IMR-90 (cell line): ENCODE results near the gene GHR. TPM values are rescaled to one million over a fixed set of nuclear protein-coding genes. Genes with fewer than 3 reads are reported as not detected.

ENCODE experiments used
- ATAC-seq: fragments of 200-7000 bp; cut with Tn5 transposase; 2 replicates; pipeline ENCODE4 v1.9.1; 2020; ENCODE audit warnings: low read depth, mild to moderate bottlenecking, moderate library complexity
- BruUV-seq: library from RNA; stranded (reverse); fragments of 400-500 nt; replicated peaks from 2 replicates; lab custom pipeline; 2021; lab: Mats Ljungman, UMichigan
- CTCF ChIA-PET: fragments of 300-600 bp; formaldehyde crosslinking; extraction: SDS; loops from one replicate; lab custom pipeline; 2021; ENCODE audit warnings: antibody characterized with exemption; lab: Yijun Ruan, JAX
- POLR2A ChIA-PET: fragments of 300-600 bp; sonication (Branson Sonifier 250); formaldehyde crosslinking; loops from one replicate; lab custom pipeline; 2022; ENCODE audit warnings: antibody characterized with exemption; ENCODE audit not compliant: unreplicated experiment; lab: Charles Lee
- DNase-seq: peaks from one replicate; pipeline ENCODE4 v3.0.0; 2013
- H2AFZ ChIP-seq: replicated peaks from 2 replicates; pipeline ENCODE3; 2013; ENCODE audit warnings: low read length, mild to moderate bottlenecking; ENCODE audit not compliant: poor library complexity
- H2AK5ac ChIP-seq: 2 replicates; pipeline ENCODE4 v1.6.1; 2013; ENCODE audit warnings: low read depth, low read length, inconsistent platforms
- H2AK9ac ChIP-seq: replicated peaks from 2 replicates; pipeline ENCODE3; 2013; ENCODE audit warnings: mild to moderate bottlenecking, low read depth, low read length, moderate library complexity; ENCODE audit not compliant: poor library complexity
- H2BK120ac ChIP-seq: 2 replicates; pipeline ENCODE4 v1.6.1; 2013; ENCODE audit warnings: low read depth, low read length, inconsistent platforms
- H2BK15ac ChIP-seq: 3 replicates; pipeline ENCODE4 v1.6.1; 2013; ENCODE audit warnings: low read depth, low read length, inconsistent platforms
- H2BK20ac ChIP-seq: 2 replicates; pipeline ENCODE4 v1.6.1; 2013; ENCODE audit warnings: low read depth, mild to moderate bottlenecking, inconsistent platforms, low read length, moderate library complexity
- H2BK5ac ChIP-seq: 2 replicates; pipeline ENCODE4 v1.6.1; 2013; ENCODE audit warnings: mild to moderate bottlenecking, low read depth, low read length, inconsistent platforms; ENCODE audit not compliant: poor library complexity, severe bottlenecking
- H3K14ac ChIP-seq: replicated peaks from 2 replicates; pipeline ENCODE4 v1.6.1; 2013; ENCODE audit warnings: low read depth, low read length, inconsistent platforms
- H3K18ac ChIP-seq: 2 replicates; pipeline ENCODE4 v1.6.1; 2013; ENCODE audit warnings: low read depth, low read length, control low read depth
- H3K23ac ChIP-seq: 2 replicates; pipeline ENCODE4 v1.6.1; 2013; ENCODE audit warnings: low read depth, low read length, inconsistent platforms
- H3K27ac ChIP-seq: 2 replicates; pipeline ENCODE4 v1.5.1; 2013; ENCODE audit warnings: mild to moderate bottlenecking, control low read depth, low read length; ENCODE audit not compliant: insufficient read depth
- H3K27me3 ChIP-seq: 2 replicates; pipeline ENCODE4 v1.6.1; 2013; ENCODE audit warnings: low read length; ENCODE audit not compliant: control insufficient read depth, insufficient read depth
- H3K36me3 ChIP-seq: 2 replicates; pipeline ENCODE4 v1.6.1; 2013; ENCODE audit warnings: low read length, mixed read lengths; ENCODE audit not compliant: control insufficient read depth, insufficient read depth
- H3K4ac ChIP-seq: 2 replicates; pipeline ENCODE4 v1.6.1; 2013; ENCODE audit warnings: low read depth, low read length, inconsistent platforms
- H3K4me1 ChIP-seq: 2 replicates; pipeline ENCODE4 v1.6.1; 2013; ENCODE audit warnings: low read length, mixed read lengths; ENCODE audit not compliant: control insufficient read depth, insufficient read depth
- H3K4me2 ChIP-seq: 2 replicates; pipeline ENCODE4 v1.6.1; 2013; ENCODE audit warnings: low read depth, mild to moderate bottlenecking, control low read depth, low read length, moderate library complexity
- H3K4me3 ChIP-seq: 2 replicates; pipeline ENCODE4 v1.5.1; 2013; ENCODE audit warnings: low read depth, mild to moderate bottlenecking, control low read depth, low read length, moderate library complexity; ENCODE audit not compliant: insufficient read depth
- H3K56ac ChIP-seq: 2 replicates; pipeline ENCODE4 v1.6.1; 2013; ENCODE audit warnings: low read length, inconsistent platforms; ENCODE audit not compliant: insufficient read depth; ENCODE audit errors: extremely low read depth
- H3K79me1 ChIP-seq, 2 experiments: 2 replicates each; pipeline ENCODE4 v1.6.1; 2013; ENCODE audit warnings: low read length in 2 of 2, inconsistent platforms in 1 of 2, low read depth in 1 of 2
- H3K9ac ChIP-seq: 2 replicates; pipeline ENCODE4 v1.6.1; 2013; ENCODE audit warnings: low read depth, low read length, control low read depth
- H3K9me1 ChIP-seq: 2 replicates; pipeline ENCODE4 v1.6.1; 2013; ENCODE audit warnings: low read length, inconsistent platforms; ENCODE audit not compliant: insufficient read depth
- H3K9me3 ChIP-seq: 2 replicates; pipeline ENCODE4 v1.6.1; 2013; ENCODE audit warnings: low read length; ENCODE audit not compliant: control insufficient read depth, insufficient read depth
- H4K20me1 ChIP-seq: 2 replicates; pipeline ENCODE4 v1.6.1; 2013; ENCODE audit warnings: low read length, inconsistent platforms; ENCODE audit not compliant: insufficient read depth
- H4K5ac ChIP-seq: 2 replicates; pipeline ENCODE4 v1.6.1; 2013; ENCODE audit warnings: mild to moderate bottlenecking, low read depth, low read length, control low read depth
- H4K8ac ChIP-seq, 2 experiments: 2 replicates each; pipeline ENCODE4 v1.6.1; 2013; ENCODE audit warnings: low read depth in 2 of 2, low read length in 2 of 2, control low read depth in 1 of 2, inconsistent platforms in 1 of 2
- H4K91ac ChIP-seq: 2 replicates; pipeline ENCODE4 v1.6.1; 2013; ENCODE audit warnings: low read depth, low read length, inconsistent platforms; ENCODE audit not compliant: insufficient read depth
- CHD1 ChIP-seq: IDR thresholded peaks from 2 replicates; pipeline ENCODE4 v1.6.1; 2012; ENCODE audit warnings: low read depth, low read length, improper control_type of control experiment
- dilution Hi-C: fragments of 300-500 bp; cut with HindIII; formaldehyde crosslinking; loops from one replicate; pipeline ENCODE4 v1.14.3; 2018; ENCODE audit warnings: low sequenced_read_pairs; ENCODE audit not compliant: unreplicated experiment
- in situ Hi-C: fragments of 300-500 bp; cut with MboI; formaldehyde crosslinking; loops from 3 replicates; pipeline ENCODE4 v1.14.3; 2019; ENCODE audit warnings: low sequenced_read_pairs, inconsistent platforms, mixed read lengths
- intact Hi-C: fragments of 100-400 bp; cut with micrococcal nuclease; formaldehyde crosslinking; loops from 2 replicates; pipeline ENCODE4 v1.10.0; 2022
- polyA plus RNA-seq, 3 experiments: library from polyadenylated mRNA; depleted of rRNA; stranded (reverse); fragments of >200 nt; gene quantifications; 2 replicates each; pipeline ENCODE4 v1.2.3, GENCODE V29; 2012; ENCODE audit warnings: low replicate concordance in 1 of 3
- total RNA-seq: library from RNA; depleted of rRNA; stranded (reverse); fragments of >200 nt; gene quantifications from 2 replicates; pipeline ENCODE4 v1.2.3, GENCODE V29; 2012

Gene GHR
- total and polyA plus RNA-seq, 2 of the 4 experiments (the other 2 are of a cell fraction), result 0.36 to 1.1 TPM

DNA sequence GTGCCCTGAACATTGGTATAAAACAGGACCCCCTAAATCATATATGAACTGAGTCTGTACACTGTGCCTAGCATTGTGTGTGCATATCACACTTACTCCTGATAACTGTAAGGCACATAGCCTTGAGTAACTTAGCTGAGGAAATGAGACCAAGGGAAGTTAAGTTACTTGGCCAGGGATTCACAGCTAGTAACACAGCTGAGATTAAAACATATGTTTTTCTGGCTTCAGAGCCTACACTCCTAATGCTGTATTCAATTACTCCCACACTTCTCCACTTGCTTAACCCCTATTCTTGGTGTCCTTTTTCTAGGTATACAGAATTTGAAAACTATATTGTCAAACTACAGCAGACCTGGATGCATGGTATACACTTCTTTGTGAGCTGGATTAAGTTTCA is 12.8 kb downstream of the GHR start:
- H3K18ac ChIP-seq, result no peak overlapping the region
- no peaks in the 10 kb centered on the region for H3K9me3 ChIP-seq
- no peak overlapping the region for H2BK120ac ChIP-seq
- dilution Hi-C loops, result no loop called here
- H3K9ac ChIP-seq, result no peak overlapping the region
- no peak for DNase-seq
- no peak overlapping the region for H2BK15ac ChIP-seq
- CTCF ChIA-PET, result interaction anchor here (1.1 kb wide), 1 partner anchor 16 kb away, joined by 4 read pairs; no protein-coding TSS in a partner anchor
- BruUV-seq, result no TSS peak
- no peaks in the 10 kb centered on the region for H3K36me3 ChIP-seq
- no peak overlapping the region for H2BK5ac ChIP-seq
- no peak overlapping the region for H3K4ac ChIP-seq
- no peak for TF ChIP-seq CHD1
- ATAC-seq, result no peak
- H3K4me2 ChIP-seq, result no peak overlapping the region
- H3K27ac ChIP-seq, result no peak overlapping the region
- no peak overlapping the region for H2BK20ac ChIP-seq
- H2AK9ac ChIP-seq, result no peak overlapping the region
- H3K14ac ChIP-seq, result no peak overlapping the region
- H4K8ac ChIP-seq, result no peak overlapping the region
- H4K5ac ChIP-seq, result no peak overlapping the region
- H4K91ac ChIP-seq, result no peak overlapping the region
- POLR2A ChIA-PET, result no interaction called here
- no peak overlapping the region for H3K23ac ChIP-seq
- no peaks in the 10 kb centered on the region for H3K9me1 ChIP-seq
- intact Hi-C loops, result no loop called here
- no peaks in the 10 kb centered on the region for H3K27me3 ChIP-seq
- no peak overlapping the region for H3K56ac ChIP-seq
- no peaks in the 10 kb centered on the region for H3K79me1 ChIP-seq
- H3K4me1 ChIP-seq, result no peaks in the 10 kb centered on the region
- no peak overlapping the region for H3K4me3 ChIP-seq
- in situ Hi-C loops, result no loop called here
- H4K20me1 ChIP-seq, result no peaks in the 10 kb centered on the region
- no peak overlapping the region for H2AFZ ChIP-seq
- no peak overlapping the region for H2AK5ac ChIP-seq
